WTC11 (cell line): ENCODE measurements around the gene TPP1. TPM values are rescaled to one million over a fixed set of nuclear protein-coding genes. Genes with fewer than 3 reads are reported as not detected.

Experiments
- ATAC-seq: fragments of 200-7000 bp; cut with Tn5 transposase; 2 replicates; pipeline ENCODE4 v1.10.0; 2021; ENCODE audit warnings: mild to moderate bottlenecking, moderate library complexity
- CTCF ChIA-PET: fragments of 300-600 bp; sonication (Branson Sonifier 250); formaldehyde crosslinking; loops from one replicate; lab custom pipeline; 2021; ENCODE audit warnings: antibody characterized with exemption; lab: Charles Lee
- POLR2A ChIA-PET: fragments of 350-600 bp; sonication (Branson Sonifier 250); formaldehyde crosslinking; loops from one replicate; lab custom pipeline; 2021; ENCODE audit warnings: antibody characterized with exemption; lab: Charles Lee
- DNase-seq: peaks from one replicate; pipeline ENCODE4 v3.0.0; 2021; ENCODE audit warnings: low spot score
- H3K27ac Mint-ChIP-seq: 2 replicates; pipeline ENCODE4 v1.8.0; 2021; ENCODE audit warnings: mixed read lengths
- H3K27me3 Mint-ChIP-seq: 2 replicates; pipeline ENCODE4 v1.8.0; 2021; ENCODE audit warnings: low read depth, mild to moderate bottlenecking, moderate library complexity, mixed read lengths
- H3K36me3 Mint-ChIP-seq: 2 replicates; pipeline ENCODE4 v1.8.0; 2021; ENCODE audit warnings: mixed read lengths
- H3K4me1 Mint-ChIP-seq: 2 replicates; pipeline ENCODE4 v1.8.0; 2022; ENCODE audit warnings: mixed read lengths
- H3K4me3 Mint-ChIP-seq: 2 replicates; pipeline ENCODE4 v1.8.0; 2021; ENCODE audit warnings: mild to moderate bottlenecking, moderate library complexity, mixed read lengths
- H3K9me3 Mint-ChIP-seq: 2 replicates; pipeline ENCODE4 v1.8.0; 2021; ENCODE audit warnings: mixed read lengths
- CBFB ChIP-seq: sonication (generic); formaldehyde crosslinking; IDR thresholded peaks from 2 replicates; pipeline ENCODE4 v1.8.1; 2022; ENCODE audit warnings: mild to moderate bottlenecking, low read depth, missing genetic modification reagents
- EMX1 ChIP-seq: fragments of 250-450 bp; sonication (Bioruptor Pico); IDR thresholded peaks from 2 replicates; pipeline ENCODE4 v1.8.0; 2021; ENCODE audit warnings: mild to moderate bottlenecking
- ETV6 ChIP-seq: sonication (generic); formaldehyde crosslinking; IDR thresholded peaks from 2 replicates; pipeline ENCODE4 v1.8.1; 2022; ENCODE audit warnings: mild to moderate bottlenecking, missing genetic modification reagents
- FOXJ3 ChIP-seq: sonication (generic); formaldehyde crosslinking; IDR thresholded peaks from 2 replicates; pipeline ENCODE4 v1.9.0; 2021; ENCODE audit warnings: missing genetic modification reagents, mild to moderate bottlenecking, borderline replicate concordance
- FOXP1 ChIP-seq: sonication (generic); formaldehyde crosslinking; IDR thresholded peaks from 2 replicates; pipeline ENCODE4 v1.8.0; 2022; ENCODE audit warnings: missing genetic modification reagents, mild to moderate bottlenecking, moderate library complexity, borderline replicate concordance
- GABPB1 ChIP-seq: sonication (generic); formaldehyde crosslinking; IDR thresholded peaks from 2 replicates; pipeline ENCODE4 v1.8.1; 2023; ENCODE audit warnings: mild to moderate bottlenecking, missing genetic modification reagents
- KAT7 ChIP-seq: sonication (generic); formaldehyde crosslinking; IDR thresholded peaks from 2 replicates; pipeline ENCODE4 v1.8.1; 2023; ENCODE audit warnings: missing genetic modification reagents, mild to moderate bottlenecking, borderline replicate concordance
- NFATC4 ChIP-seq: fragments of 250-450 bp; sonication (Bioruptor Pico); IDR thresholded peaks from 2 replicates; pipeline ENCODE4 v1.9.0; 2021; ENCODE audit warnings: mild to moderate bottlenecking
- NFYB ChIP-seq: sonication (generic); formaldehyde crosslinking; conservative IDR thresholded peaks from 2 replicates; pipeline ENCODE4 v1.8.0; 2022; ENCODE audit warnings: low read depth, missing genetic modification reagents
- ZNF121 ChIP-seq: sonication (generic); formaldehyde crosslinking; IDR thresholded peaks from 2 replicates; pipeline ENCODE4 v1.8.0; 2023; ENCODE audit warnings: missing genetic modification reagents
- ZNF219 ChIP-seq: sonication (generic); formaldehyde crosslinking; IDR thresholded peaks from 2 replicates; pipeline ENCODE4 v1.8.0; 2023; ENCODE audit warnings: missing genetic modification reagents, mild to moderate bottlenecking, borderline replicate concordance
- ZNF416 ChIP-seq: fragments of 250-450 bp; sonication (Bioruptor Pico); IDR thresholded peaks from 2 replicates; pipeline ENCODE4 v1.9.0; 2021; ENCODE audit warnings: mild to moderate bottlenecking, inconsistent platforms
- total RNA-seq: library from RNA; stranded (reverse); gene quantifications from 3 replicates; pipeline ENCODE4 v1.2.3, GENCODE V29; 2021
- TF ChIP-seq, protein P1 (sequence below): sonication (generic); formaldehyde crosslinking; IDR thresholded peaks from 2 replicates; pipeline ENCODE4 v1.8.0; 2023; ENCODE audit warnings: missing genetic modification reagents, mild to moderate bottlenecking, borderline replicate concordance
- TF ChIP-seq, protein P2 (sequence below): sonication (generic); formaldehyde crosslinking; IDR thresholded peaks from 2 replicates; pipeline ENCODE4 v1.8.1; 2023; ENCODE audit warnings: mild to moderate bottlenecking, missing genetic modification reagents, moderate library complexity
- TF ChIP-seq, protein P3 (sequence below): sonication (generic); formaldehyde crosslinking; IDR thresholded peaks from 2 replicates; pipeline ENCODE4 v1.8.1; 2022; ENCODE audit warnings: mild to moderate bottlenecking, moderate library complexity, missing genetic modification reagents
- TF ChIP-seq, protein P4 (sequence below): sonication (generic); formaldehyde crosslinking; IDR thresholded peaks from 2 replicates; pipeline ENCODE4 v1.8.1; 2023; ENCODE audit warnings: mild to moderate bottlenecking, missing genetic modification reagents, borderline replicate concordance
- TF ChIP-seq, protein P5 (sequence below): fragments of 250-450 bp; sonication (Bioruptor Pico); IDR thresholded peaks from 2 replicates; pipeline ENCODE4 v1.8.0; 2021; ENCODE audit warnings: mild to moderate bottlenecking
- TF ChIP-seq, protein P6 (sequence below): sonication (generic); formaldehyde crosslinking; IDR thresholded peaks from 2 replicates; pipeline ENCODE4 v1.8.0; 2023; ENCODE audit warnings: missing genetic modification reagents
- TF ChIP-seq, protein P7 (sequence below): sonication (generic); formaldehyde crosslinking; IDR thresholded peaks from 2 replicates; pipeline ENCODE4 v1.8.1; 2023; ENCODE audit warnings: mild to moderate bottlenecking, missing genetic modification reagents, moderate library complexity
- TF ChIP-seq, protein P8 (sequence below): sonication (generic); formaldehyde crosslinking; IDR thresholded peaks from 2 replicates; pipeline ENCODE4 v1.8.1; 2022; ENCODE audit warnings: low read depth, mild to moderate bottlenecking, moderate library complexity, missing genetic modification reagents, borderline replicate concordance

TPP1 gene
- total RNA-seq, 1 experiment from 2014 or later, result 36.2 TPM

DNA sequence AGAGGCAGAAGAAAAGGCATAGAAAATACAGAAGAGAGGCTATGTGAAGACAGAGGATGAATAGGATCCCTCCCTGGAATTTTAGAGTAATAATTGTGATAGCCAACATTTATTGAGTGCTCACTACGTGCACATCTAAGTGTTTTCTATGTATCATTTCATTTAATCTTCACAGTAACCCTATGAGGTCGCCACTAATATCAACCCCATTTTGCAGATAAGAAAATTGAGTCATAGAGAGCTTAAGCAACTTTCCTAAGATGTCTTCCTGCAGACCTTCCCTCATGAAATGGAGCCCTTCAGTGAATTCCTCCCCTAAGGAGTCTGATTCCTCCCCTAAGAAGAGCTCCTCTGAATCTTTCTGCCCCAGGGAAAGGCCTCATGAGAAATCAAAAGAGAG, 53.9 kb downstream of the TPP1 start (continued):
- TF ChIP-seq, protein P1, sequence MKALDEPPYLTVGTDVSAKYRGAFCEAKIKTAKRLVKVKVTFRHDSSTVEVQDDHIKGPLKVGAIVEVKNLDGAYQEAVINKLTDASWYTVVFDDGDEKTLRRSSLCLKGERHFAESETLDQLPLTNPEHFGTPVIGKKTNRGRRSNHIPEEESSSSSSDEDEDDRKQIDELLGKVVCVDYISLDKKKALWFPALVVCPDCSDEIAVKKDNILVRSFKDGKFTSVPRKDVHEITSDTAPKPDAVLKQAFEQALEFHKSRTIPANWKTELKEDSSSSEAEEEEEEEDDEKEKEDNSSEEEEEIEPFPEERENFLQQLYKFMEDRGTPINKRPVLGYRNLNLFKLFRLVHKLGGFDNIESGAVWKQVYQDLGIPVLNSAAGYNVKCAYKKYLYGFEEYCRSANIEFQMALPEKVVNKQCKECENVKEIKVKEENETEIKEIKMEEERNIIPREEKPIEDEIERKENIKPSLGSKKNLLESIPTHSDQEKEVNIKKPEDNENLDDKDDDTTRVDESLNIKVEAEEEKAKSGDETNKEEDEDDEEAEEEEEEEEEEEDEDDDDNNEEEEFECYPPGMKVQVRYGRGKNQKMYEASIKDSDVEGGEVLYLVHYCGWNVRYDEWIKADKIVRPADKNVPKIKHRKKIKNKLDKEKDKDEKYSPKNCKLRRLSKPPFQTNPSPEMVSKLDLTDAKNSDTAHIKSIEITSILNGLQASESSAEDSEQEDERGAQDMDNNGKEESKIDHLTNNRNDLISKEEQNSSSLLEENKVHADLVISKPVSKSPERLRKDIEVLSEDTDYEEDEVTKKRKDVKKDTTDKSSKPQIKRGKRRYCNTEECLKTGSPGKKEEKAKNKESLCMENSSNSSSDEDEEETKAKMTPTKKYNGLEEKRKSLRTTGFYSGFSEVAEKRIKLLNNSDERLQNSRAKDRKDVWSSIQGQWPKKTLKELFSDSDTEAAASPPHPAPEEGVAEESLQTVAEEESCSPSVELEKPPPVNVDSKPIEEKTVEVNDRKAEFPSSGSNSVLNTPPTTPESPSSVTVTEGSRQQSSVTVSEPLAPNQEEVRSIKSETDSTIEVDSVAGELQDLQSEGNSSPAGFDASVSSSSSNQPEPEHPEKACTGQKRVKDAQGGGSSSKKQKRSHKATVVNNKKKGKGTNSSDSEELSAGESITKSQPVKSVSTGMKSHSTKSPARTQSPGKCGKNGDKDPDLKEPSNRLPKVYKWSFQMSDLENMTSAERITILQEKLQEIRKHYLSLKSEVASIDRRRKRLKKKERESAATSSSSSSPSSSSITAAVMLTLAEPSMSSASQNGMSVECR (CRISPR knock-in tag), result no peak
- TF ChIP-seq, protein P2, sequence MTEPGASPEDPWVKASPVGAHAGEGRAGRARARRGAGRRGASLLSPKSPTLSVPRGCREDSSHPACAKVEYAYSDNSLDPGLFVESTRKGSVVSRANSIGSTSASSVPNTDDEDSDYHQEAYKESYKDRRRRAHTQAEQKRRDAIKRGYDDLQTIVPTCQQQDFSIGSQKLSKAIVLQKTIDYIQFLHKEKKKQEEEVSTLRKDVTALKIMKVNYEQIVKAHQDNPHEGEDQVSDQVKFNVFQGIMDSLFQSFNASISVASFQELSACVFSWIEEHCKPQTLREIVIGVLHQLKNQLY (CRISPR knock-in tag), result no peak
- TF ChIP-seq ZNF219, result no peak
- no peak for TF ChIP-seq GABPB1
- no peak for TF ChIP-seq ZNF121 (CRISPR knock-in tag)
- no peak for TF ChIP-seq NFYB (CRISPR knock-in tag)

DNA sequence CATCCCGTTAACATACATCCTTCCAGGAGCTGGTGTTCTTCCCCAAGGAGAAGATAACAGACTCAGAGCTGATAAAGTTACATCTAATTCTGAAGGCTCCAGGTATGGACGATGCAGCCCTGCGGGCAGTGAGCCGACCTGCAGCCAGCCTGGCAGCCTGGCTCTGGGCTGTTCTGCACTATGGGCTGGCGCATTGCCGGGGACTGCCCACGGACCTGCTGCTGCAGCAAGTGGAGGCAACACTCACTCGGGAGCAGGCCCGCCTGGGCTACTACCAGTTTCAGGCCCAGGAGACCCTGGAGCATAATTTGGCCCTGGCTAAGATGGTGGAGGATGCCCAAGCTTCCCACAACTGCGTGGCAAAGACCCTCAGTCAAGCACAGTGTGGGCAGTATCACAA, 55.6 kb downstream of the TPP1 start:
- Mint-ChIP-seq H3K27me3 (no peaks in the 10 kb centered on the region), H3K4me3 (no peak overlapping the region), H3K4me1 (peaks cover 15% of the 10 kb centered on the region), H3K27ac (no peak overlapping the region), H3K9me3 (no peaks in the 10 kb centered on the region), H3K36me3 (no peaks in the 10 kb centered on the region)
- no peak for ATAC-seq
- ChIA-PET POLR2A (no interaction called here), CTCF (interaction anchor here (1.1 to 1.4 kb wide), 2 partner anchors 120 to 201 kb away, joined by 3 to 5 read pairs; no protein-coding TSS in a partner anchor)
- TF ChIP-seq KAT7 (CRISPR knock-in tag) (no peak), NFATC4 (CRISPR knock-in tag) (no peak), ZNF219 (no peak), FOXJ3 (CRISPR knock-in tag) (no peak), ZNF416 (CRISPR knock-in tag) (no peak), FOXP1 (CRISPR knock-in tag) (no peak), CBFB (no peak), ETV6 (CRISPR knock-in tag) (no peak), EMX1 (CRISPR knock-in tag) (no peak)
- TF ChIP-seq, protein P3, sequence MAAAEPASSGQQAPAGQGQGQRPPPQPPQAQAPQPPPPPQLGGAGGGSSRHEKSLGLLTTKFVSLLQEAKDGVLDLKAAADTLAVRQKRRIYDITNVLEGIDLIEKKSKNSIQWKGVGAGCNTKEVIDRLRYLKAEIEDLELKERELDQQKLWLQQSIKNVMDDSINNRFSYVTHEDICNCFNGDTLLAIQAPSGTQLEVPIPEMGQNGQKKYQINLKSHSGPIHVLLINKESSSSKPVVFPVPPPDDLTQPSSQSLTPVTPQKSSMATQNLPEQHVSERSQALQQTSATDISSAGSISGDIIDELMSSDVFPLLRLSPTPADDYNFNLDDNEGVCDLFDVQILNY (CRISPR knock-in tag), result no peak
- TF ChIP-seq, protein P4, sequence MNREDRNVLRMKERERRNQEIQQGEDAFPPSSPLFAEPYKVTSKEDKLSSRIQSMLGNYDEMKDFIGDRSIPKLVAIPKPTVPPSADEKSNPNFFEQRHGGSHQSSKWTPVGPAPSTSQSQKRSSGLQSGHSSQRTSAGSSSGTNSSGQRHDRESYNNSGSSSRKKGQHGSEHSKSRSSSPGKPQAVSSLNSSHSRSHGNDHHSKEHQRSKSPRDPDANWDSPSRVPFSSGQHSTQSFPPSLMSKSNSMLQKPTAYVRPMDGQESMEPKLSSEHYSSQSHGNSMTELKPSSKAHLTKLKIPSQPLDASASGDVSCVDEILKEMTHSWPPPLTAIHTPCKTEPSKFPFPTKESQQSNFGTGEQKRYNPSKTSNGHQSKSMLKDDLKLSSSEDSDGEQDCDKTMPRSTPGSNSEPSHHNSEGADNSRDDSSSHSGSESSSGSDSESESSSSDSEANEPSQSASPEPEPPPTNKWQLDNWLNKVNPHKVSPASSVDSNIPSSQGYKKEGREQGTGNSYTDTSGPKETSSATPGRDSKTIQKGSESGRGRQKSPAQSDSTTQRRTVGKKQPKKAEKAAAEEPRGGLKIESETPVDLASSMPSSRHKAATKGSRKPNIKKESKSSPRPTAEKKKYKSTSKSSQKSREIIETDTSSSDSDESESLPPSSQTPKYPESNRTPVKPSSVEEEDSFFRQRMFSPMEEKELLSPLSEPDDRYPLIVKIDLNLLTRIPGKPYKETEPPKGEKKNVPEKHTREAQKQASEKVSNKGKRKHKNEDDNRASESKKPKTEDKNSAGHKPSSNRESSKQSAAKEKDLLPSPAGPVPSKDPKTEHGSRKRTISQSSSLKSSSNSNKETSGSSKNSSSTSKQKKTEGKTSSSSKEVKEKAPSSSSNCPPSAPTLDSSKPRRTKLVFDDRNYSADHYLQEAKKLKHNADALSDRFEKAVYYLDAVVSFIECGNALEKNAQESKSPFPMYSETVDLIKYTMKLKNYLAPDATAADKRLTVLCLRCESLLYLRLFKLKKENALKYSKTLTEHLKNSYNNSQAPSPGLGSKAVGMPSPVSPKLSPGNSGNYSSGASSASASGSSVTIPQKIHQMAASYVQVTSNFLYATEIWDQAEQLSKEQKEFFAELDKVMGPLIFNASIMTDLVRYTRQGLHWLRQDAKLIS (CRISPR knock-in tag), result no peak
- TF ChIP-seq, protein P5, sequence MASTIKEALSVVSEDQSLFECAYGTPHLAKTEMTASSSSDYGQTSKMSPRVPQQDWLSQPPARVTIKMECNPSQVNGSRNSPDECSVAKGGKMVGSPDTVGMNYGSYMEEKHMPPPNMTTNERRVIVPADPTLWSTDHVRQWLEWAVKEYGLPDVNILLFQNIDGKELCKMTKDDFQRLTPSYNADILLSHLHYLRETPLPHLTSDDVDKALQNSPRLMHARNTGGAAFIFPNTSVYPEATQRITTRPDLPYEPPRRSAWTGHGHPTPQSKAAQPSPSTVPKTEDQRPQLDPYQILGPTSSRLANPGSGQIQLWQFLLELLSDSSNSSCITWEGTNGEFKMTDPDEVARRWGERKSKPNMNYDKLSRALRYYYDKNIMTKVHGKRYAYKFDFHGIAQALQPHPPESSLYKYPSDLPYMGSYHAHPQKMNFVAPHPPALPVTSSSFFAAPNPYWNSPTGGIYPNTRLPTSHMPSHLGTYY (CRISPR knock-in tag), result no peak
- TF ChIP-seq, protein P6, sequence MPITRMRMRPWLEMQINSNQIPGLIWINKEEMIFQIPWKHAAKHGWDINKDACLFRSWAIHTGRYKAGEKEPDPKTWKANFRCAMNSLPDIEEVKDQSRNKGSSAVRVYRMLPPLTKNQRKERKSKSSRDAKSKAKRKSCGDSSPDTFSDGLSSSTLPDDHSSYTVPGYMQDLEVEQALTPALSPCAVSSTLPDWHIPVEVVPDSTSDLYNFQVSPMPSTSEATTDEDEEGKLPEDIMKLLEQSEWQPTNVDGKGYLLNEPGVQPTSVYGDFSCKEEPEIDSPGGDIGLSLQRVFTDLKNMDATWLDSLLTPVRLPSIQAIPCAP (CRISPR knock-in tag), result no peak
- TF ChIP-seq, protein P7, sequence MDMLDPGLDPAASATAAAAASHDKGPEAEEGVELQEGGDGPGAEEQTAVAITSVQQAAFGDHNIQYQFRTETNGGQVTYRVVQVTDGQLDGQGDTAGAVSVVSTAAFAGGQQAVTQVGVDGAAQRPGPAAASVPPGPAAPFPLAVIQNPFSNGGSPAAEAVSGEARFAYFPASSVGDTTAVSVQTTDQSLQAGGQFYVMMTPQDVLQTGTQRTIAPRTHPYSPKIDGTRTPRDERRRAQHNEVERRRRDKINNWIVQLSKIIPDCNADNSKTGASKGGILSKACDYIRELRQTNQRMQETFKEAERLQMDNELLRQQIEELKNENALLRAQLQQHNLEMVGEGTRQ (CRISPR knock-in tag), result no peak
- TF ChIP-seq, protein P8, sequence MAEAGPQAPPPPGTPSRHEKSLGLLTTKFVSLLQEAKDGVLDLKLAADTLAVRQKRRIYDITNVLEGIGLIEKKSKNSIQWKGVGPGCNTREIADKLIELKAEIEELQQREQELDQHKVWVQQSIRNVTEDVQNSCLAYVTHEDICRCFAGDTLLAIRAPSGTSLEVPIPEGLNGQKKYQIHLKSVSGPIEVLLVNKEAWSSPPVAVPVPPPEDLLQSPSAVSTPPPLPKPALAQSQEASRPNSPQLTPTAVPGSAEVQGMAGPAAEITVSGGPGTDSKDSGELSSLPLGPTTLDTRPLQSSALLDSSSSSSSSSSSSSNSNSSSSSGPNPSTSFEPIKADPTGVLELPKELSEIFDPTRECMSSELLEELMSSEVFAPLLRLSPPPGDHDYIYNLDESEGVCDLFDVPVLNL, result no peak
- DNase-seq, result no peak
